ENCODE data around the gene ZNF892. TPM values are rescaled to one million over a fixed set of nuclear protein-coding genes. Genes with fewer than 3 reads are reported as not detected.

ZNF892 gene
- total and polyA plus RNA-seq, 2 of the 13 experiments (the other 11 are each of a cell fraction or from before 2014, with no cell fraction given) = not detected

DNA sequence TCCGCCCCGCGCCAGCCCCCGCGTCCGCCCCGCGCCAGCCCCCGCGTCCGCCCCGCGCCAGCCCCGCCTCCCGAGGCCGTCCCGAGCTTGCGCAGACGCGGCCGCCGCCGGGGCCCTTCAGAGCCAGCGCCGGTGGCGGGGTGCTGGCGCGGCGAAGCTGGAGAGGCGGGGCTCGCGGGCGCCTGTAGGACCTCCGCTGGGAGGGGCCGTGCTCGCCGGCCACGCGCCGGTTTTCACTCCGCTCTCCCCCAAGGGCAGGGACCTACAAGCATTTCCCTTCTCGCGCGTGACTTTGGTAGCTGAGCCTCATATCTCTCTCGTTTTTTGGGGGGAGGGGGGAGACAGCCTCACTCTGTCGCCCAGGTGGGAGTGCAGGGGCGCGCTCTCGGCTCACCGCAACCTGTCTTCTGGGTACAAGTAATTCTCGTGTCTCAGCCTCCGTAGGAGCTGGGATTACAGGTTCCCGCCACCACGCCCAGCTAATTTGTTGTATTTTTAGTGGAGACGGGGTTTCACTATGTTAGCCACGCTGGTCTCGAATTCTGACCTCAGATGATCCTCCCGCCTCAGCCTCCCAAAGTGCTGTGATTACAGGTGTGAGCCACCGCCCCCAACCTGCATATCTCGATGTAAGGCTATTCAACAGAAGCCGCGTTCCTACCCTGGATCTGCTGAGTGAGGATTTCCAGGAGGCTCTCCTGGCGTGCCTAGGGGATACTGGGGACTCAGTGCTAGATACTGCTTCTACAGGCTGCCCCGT, 47.5 kb upstream of the ZNF892 start, which contains the start of gene ZNF514 (continued):
- TF ChIP-seq SKIL (CRISPR knock-in tag; IDR thresholded peaks at IDR 0.05; ENCODE audit: borderline replicate concordance) (no peak), ZNF629 (CRISPR knock-in tag; conservative IDR thresholded peaks at IDR 0.05) (no peak), CHCHD3 (CRISPR knock-in tag; IDR thresholded peaks at IDR 0.05) (no peak), ZNF512 (CRISPR knock-in tag; IDR thresholded peaks at IDR 0.05) (no peak), FOXP1 (IDR thresholded peaks at IDR 0.05) (no peak), FOXP1 (CRISPR knock-in tag; IDR thresholded peaks at IDR 0.05) (no peak), ZBTB20 (CRISPR knock-in tag; IDR thresholded peaks at IDR 0.05; ENCODE audit: borderline replicate concordance, low read depth) (no peak), ZNF382 (CRISPR knock-in tag; IDR thresholded peaks at IDR 0.05; ENCODE audit: borderline replicate concordance) (no peak)

DNA sequence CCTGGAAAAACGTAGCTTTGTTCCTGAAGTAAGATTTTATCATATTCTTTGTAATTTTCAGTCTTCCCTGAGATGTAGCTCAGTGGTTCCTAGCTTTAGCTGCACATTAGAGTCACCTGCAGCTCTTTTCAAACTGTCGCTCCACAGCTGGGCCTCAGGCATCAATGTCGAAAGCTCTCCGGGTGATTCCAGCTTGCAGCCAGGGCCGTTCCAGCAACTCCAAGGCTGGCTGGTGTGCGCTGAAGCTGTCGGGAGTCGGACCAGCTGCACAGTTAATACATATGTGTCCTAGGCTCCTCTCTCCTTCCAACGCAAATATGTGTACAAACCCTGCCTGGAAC, 42.3 kb upstream of the ZNF892 start:
- TSS peak; percentile 90 for BruUV-seq (replicated peaks)
- Histone ChIP-seq H2AFZ (ENCODE audit: low read length) (peak overlapping the region; percentile 99), H3K27ac (ENCODE audit: extremely low read length, insufficient read depth, low read length) (peak overlapping the region; percentile 94), H3K4me3 (replicated peaks in 1 of 3; ENCODE audit: insufficient read depth in 1 of 3, low read depth in 2 of 3, low read length in 3 of 3) (peak overlapping the region; percentile 82 to 98 (median 91)), H4K20me1 (ENCODE audit: insufficient read depth, low read length) (no peaks in the 10 kb centered on the region), H3K9ac (ENCODE audit: insufficient read depth, low read depth, low read length) (peak overlapping the region; percentile 95), H3K4me2 (ENCODE audit: low read depth, low read length) (peak overlapping the region; percentile 86), H3K36me3 (replicated peaks in 1 of 2; ENCODE audit: control insufficient read depth in 1 of 2, insufficient read depth in 2 of 2, low read length in 2 of 2) (no peaks in the 10 kb centered on the region), H3K9me3 (ENCODE audit: low read length) (no peaks in the 10 kb centered on the region), H3K4me1 (ENCODE audit: insufficient read depth, low read length) (peaks cover 28% of the 10 kb centered on the region), H3K79me2 (ENCODE audit: insufficient read depth, low read length) (peaks cover 22% of the 10 kb centered on the region), H3K27me3 (ENCODE audit: control insufficient read depth in 1 of 2, insufficient read depth in 2 of 2, low read length in 2 of 2) (no peaks in the 10 kb centered on the region; a peak in 1 of 5 replicates)
- CTCF ChIA-PET (ENCODE audit: low intra/inter-chr PET ratio, low total read pairs) = no interaction called here
- WGBS (ENCODE audit: low lambda C conversion rate) = under 1% methylated on average over 8 of the region's 9 CpGs
- ATAC-seq (no peak), DNase-seq (ENCODE audit: low spot score) (no peak), FAIRE-seq (no peak)
- intact Hi-C loops (cut with micrococcal nuclease; ENCODE audit: unreplicated experiment) = loop anchor here (1.0 to 2.0 kb wide), 2 partner anchors 44 to 237 kb away; partner anchors contain the start of genes FAHD2A and MRPS5
- in situ Hi-C loops (cut with HindIII; ENCODE audit: extremely low pct_ligation_motif_present, low pct_unique_long_range_greater_than_20kb) = no loop called here
- POLR2A ChIA-PET = interaction anchor here (0.7 to 3.6 kb wide), 11 partner anchors 8 to 238 kb away, joined by 3 to 48 read pairs (median 4); partner anchors contain the start of genes FAHD2A, MRPS5 and ZNF892
- TF ChIP-seq ZBTB8A (CRISPR knock-in tag; IDR thresholded peaks at IDR 0.05; ENCODE audit: borderline replicate concordance, low read depth) (no peak), ZFY (CRISPR knock-in tag; IDR thresholded peaks at IDR 0.05) (peak; percentile 88; the same call in 1 of the 2 replicates), CHD2 (IDR thresholded peaks at IDR 0.05; ENCODE audit: low read depth, low read length) (no peak), NFATC3 (CRISPR knock-in tag; IDR thresholded peaks at IDR 0.05) (peak; percentile 43; the same call in 1 of the 2 replicates), SSRP1 (CRISPR knock-in tag; IDR thresholded peaks at IDR 0.05) (no peak), HHEX (CRISPR knock-in tag; IDR thresholded peaks at IDR 0.05) (0 out of 2 replicates have a peak, but pooled peaks have one; percentile 8)
- TF ChIP-seq, protein P1, sequence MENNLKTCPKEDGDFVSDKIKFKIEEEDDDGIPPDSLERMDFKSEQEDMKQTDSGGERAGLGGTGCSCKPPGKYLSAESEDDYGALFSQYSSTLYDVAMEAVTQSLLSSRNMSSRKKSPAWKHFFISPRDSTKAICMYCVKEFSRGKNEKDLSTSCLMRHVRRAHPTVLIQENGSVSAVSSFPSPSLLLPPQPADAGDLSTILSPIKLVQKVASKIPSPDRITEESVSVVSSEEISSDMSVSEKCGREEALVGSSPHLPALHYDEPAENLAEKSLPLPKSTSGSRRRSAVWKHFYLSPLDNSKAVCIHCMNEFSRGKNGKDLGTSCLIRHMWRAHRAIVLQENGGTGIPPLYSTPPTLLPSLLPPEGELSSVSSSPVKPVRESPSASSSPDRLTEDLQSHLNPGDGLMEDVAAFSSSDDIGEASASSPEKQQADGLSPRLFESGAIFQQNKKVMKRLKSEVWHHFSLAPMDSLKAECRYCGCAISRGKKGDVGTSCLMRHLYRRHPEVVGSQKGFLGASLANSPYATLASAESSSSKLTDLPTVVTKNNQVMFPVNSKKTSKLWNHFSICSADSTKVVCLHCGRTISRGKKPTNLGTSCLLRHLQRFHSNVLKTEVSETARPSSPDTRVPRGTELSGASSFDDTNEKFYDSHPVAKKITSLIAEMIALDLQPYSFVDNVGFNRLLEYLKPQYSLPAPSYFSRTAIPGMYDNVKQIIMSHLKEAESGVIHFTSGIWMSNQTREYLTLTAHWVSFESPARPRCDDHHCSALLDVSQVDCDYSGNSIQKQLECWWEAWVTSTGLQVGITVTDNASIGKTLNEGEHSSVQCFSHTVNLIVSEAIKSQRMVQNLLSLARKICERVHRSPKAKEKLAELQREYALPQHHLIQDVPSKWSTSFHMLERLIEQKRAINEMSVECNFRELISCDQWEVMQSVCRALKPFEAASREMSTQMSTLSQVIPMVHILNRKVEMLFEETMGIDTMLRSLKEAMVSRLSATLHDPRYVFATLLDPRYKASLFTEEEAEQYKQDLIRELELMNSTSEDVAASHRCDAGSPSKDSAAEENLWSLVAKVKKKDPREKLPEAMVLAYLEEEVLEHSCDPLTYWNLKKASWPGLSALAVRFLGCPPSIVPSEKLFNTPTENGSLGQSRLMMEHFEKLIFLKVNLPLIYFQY (CRISPR knock-in tag; IDR thresholded peaks at IDR 0.05; ENCODE audit: borderline replicate concordance) = 0 out of 2 replicates have a peak, but pooled peaks have one; percentile 13
